HepG2 (cell line): ENCODE data around the gene CALCB. TPM values are rescaled to one million over a fixed set of nuclear protein-coding genes. Genes with fewer than 3 reads are reported as not detected.
A peak's percentile ranks its signal among the peaks of the same experiment; 100 is the strongest.

Experiments used
- ERF ChIP-seq: IDR thresholded peaks from 2 replicates; pipeline ENCODE4 v1.6.1; 2018; ENCODE audit warnings: missing biosample characterization, missing genetic modification reagents
- HMGA1 ChIP-seq: sonication (generic); formaldehyde crosslinking; conservative IDR thresholded peaks from 2 replicates; pipeline ENCODE4 v1.4.0; 2020; ENCODE audit warnings: missing genetic modification reagents
- POLR2G ChIP-seq: fragments of 200-400 bp; formaldehyde crosslinking; IDR thresholded peaks from 2 replicates; pipeline ENCODE4 v1.6.1; 2018; ENCODE audit warnings: mild to moderate bottlenecking, low read depth, low read length, moderate library complexity
- TCF7 ChIP-seq: sonication (generic); IDR thresholded peaks from 2 replicates; pipeline ENCODE4 v1.6.1; 2016; ENCODE audit warnings: antibody characterized with exemption, low read depth
- ZNF383 ChIP-seq: sonication (generic); formaldehyde crosslinking; IDR thresholded peaks from 2 replicates; pipeline ENCODE4 v1.4.0; 2020; ENCODE audit warnings: missing genetic modification reagents, mild to moderate bottlenecking, borderline replicate concordance
- polyA plus RNA-seq, 8 experiments: library from polyadenylated mRNA; depleted of rRNA in 3 of 8; stranded (reverse) in 7 of 8; unstranded in 1 of 8; fragments of >200 nt; fragmentation: Illumina TruSeq in 4 of 8; extraction: Trizol in 4 of 8; gene quantifications; 2 replicates each; pipeline versions ENCODE4 v1.2.1 to v1.2.3, GENCODE V29; 2011 to 2016; ENCODE audit warnings: low read depth in 4 of 8, missing spikeins in 1 of 8, mixed read lengths in 1 of 8; ENCODE audit not compliant: insufficient read depth in 1 of 8
- total RNA-seq, 5 experiments: library from RNA; depleted of rRNA; stranded (reverse); fragments of >200 nt; fragmentation: Illumina TruSeq; extraction: Trizol; gene quantifications; 2 replicates each; pipeline ENCODE4 v1.2.3, GENCODE V29; 2016; ENCODE audit warnings: low read depth in 1 of 5
- TF ChIP-seq, protein P1 (sequence below): sonication (generic); formaldehyde crosslinking; IDR thresholded peaks from 2 replicates; pipeline ENCODE4 v1.8.1; 2023; ENCODE audit warnings: mild to moderate bottlenecking, inconsistent platforms, moderate library complexity, missing genetic modification reagents, borderline replicate concordance
- TF ChIP-seq, protein P2 (sequence below): sonication (generic); formaldehyde crosslinking; IDR thresholded peaks from 2 replicates; pipeline ENCODE4 v1.4.0; 2020; ENCODE audit warnings: missing genetic modification reagents, mild to moderate bottlenecking, borderline replicate concordance
- TF ChIP-seq, protein P3 (sequence below): IDR thresholded peaks from 2 replicates; pipeline ENCODE4 v1.6.1; 2016; ENCODE audit warnings: low read depth
- TF ChIP-seq, protein P4 (sequence below): sonication (generic); formaldehyde crosslinking; IDR thresholded peaks from 2 replicates; pipeline ENCODE4 v1.4.0; 2020; ENCODE audit warnings: missing genetic modification reagents
- TF ChIP-seq, protein P5 (sequence below): sonication (generic); formaldehyde crosslinking; IDR thresholded peaks from 2 replicates; pipeline ENCODE4 v1.8.0; 2022; ENCODE audit warnings: missing genetic modification reagents, low read depth, mild to moderate bottlenecking, borderline replicate concordance

CALCB gene
- total and polyA plus RNA-seq, 2 of the 13 experiments (the other 11 are each of a cell fraction or from before 2014, with no cell fraction given) = not detected

DNA sequence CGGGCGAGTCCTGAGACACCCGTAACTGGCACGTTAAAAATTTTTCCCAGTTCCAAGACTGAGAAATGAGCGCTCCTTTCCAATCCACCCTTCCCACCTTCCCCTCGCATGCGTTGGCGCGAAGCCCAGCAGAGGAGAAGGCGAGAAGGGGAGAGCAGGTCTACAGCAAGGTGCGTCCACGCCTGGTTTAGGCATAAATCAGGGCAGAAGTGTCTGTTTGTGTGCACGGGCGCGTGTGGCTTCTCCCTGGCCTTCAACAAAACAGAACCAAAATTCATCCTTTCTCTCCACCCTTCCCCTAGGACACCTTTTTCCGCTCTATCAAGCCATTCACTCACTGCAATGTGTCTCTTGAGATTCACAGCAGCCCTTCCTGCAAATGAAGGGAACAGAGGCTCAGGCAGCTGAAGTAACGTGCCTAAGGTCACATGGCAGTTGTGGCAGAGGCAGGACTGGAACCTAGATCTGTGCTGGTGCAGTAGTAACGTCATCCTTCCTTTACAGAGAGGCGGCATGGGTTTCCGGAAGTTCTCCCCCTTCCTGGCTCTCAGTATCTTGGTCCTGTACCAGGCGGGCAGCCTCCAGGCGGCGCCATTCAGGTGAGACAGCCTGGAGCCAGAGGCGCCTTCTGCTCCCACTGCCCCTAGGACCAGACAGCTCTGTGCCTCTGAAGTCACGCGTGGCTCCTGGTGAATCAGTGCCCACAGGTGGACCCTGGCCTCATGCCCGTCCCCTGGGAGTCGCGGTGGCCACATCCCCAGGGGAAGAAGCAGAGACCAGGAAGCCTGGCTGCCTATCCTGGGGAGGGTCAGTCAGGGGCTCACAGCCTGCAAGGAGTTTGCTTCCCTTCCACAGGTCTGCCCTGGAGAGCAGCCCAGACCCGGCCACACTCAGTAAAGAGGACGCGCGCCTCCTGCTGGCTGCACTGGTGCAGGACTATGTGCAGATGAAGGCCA, 1.1 kb downstream of the CALCB start (continued):
- TF ChIP-seq, protein P1, sequence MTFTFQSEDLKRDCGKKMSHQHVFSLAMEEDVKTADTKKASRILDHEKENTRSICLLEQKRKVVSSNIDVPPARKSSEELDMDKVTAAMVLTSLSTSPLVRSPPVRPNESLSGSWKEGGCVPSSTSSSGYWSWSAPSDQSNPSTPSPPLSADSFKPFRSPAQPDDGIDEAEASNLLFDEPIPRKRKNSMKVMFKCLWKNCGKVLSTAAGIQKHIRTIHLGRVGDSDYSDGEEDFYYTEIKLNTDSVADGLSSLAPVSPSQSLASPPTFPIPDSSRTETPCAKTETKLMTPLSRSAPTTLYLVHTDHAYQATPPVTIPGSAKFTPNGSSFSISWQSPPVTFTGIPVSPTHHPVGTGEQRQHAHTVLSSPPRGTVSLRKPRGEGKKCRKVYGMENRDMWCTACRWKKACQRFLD (CRISPR knock-in tag) = no peak
- TF ChIP-seq, protein P2, sequence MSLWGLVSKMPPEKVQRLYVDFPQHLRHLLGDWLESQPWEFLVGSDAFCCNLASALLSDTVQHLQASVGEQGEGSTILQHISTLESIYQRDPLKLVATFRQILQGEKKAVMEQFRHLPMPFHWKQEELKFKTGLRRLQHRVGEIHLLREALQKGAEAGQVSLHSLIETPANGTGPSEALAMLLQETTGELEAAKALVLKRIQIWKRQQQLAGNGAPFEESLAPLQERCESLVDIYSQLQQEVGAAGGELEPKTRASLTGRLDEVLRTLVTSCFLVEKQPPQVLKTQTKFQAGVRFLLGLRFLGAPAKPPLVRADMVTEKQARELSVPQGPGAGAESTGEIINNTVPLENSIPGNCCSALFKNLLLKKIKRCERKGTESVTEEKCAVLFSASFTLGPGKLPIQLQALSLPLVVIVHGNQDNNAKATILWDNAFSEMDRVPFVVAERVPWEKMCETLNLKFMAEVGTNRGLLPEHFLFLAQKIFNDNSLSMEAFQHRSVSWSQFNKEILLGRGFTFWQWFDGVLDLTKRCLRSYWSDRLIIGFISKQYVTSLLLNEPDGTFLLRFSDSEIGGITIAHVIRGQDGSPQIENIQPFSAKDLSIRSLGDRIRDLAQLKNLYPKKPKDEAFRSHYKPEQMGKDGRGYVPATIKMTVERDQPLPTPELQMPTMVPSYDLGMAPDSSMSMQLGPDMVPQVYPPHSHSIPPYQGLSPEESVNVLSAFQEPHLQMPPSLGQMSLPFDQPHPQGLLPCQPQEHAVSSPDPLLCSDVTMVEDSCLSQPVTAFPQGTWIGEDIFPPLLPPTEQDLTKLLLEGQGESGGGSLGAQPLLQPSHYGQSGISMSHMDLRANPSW = no peak
- TF ChIP-seq ZNF383 (CRISPR knock-in tag) (no peak), POLR2G (no peak), TCF7 (no peak), ERF (CRISPR knock-in tag) (no peak), HMGA1 (CRISPR knock-in tag) (no peak)
- TF ChIP-seq, protein P3, sequence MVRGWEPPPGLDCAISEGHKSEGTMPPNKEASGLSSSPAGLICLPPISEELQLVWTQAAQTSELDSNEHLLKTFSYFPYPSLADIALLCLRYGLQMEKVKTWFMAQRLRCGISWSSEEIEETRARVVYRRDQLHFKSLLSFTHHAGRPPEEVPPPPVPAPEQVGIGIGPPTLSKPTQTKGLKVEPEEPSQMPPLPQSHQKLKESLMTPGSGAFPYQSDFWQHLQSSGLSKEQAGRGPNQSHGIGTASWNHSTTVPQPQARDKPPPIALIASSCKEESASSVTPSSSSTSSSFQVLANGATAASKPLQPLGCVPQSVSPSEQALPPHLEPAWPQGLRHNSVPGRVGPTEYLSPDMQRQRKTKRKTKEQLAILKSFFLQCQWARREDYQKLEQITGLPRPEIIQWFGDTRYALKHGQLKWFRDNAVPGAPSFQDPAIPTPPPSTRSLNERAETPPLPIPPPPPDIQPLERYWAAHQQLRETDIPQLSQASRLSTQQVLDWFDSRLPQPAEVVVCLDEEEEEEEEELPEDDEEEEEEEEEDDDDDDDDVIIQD (CRISPR knock-in tag) = peak; percentile 36; the same call in 1 of the 2 replicates
- TF ChIP-seq, protein P4, sequence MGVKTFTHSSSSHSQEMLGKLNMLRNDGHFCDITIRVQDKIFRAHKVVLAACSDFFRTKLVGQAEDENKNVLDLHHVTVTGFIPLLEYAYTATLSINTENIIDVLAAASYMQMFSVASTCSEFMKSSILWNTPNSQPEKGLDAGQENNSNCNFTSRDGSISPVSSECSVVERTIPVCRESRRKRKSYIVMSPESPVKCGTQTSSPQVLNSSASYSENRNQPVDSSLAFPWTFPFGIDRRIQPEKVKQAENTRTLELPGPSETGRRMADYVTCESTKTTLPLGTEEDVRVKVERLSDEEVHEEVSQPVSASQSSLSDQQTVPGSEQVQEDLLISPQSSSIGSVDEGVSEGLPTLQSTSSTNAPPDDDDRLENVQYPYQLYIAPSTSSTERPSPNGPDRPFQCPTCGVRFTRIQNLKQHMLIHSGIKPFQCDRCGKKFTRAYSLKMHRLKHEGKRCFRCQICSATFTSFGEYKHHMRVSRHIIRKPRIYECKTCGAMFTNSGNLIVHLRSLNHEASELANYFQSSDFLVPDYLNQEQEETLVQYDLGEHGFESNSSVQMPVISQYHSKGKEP = no peak
- TF ChIP-seq, protein P5, sequence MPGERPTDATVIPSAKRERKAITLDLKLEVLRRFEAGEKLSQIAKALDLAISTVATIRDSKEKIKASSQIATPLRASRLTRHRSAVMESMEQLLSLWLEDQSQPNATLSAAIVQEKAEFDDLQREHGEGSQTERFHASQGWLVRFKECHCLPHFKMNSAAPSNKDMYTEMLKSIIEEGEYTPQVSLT (CRISPR knock-in tag) = no peak
- TF ChIP-seq, all 625 proteins: peak for 43
